PC-3 (cell line): ENCODE measurements around the gene NR1I2.

Source experiments
- CTCF ChIP-seq: fragments of 300-600 bp; sonication (generic); conservative IDR thresholded peaks from 2 replicates; pipeline ENCODE4 v1.5.1; 2017; ENCODE audit warnings: antibody characterized with exemption, low read depth, mild to moderate bottlenecking, low read length
- EZH2 ChIP-seq: fragments of 300-600 bp; sonication (generic); IDR thresholded peaks from one replicate; pipeline ENCODE4 v1.6.1; 2017; ENCODE audit warnings: antibody characterized with exemption, mild to moderate bottlenecking, low read length; ENCODE audit not compliant: unreplicated experiment

GRCh38 chr3:119781330-119782198, at the start of gene NR1I2:
- no peak for TF ChIP-seq CTCF
- TF ChIP-seq EZH2 = no peak
